Stimulated activated naive CD8-positive, alpha-beta T cell treated with anti-CD3 and anti-CD28 coated beads, Interleukin-15, amount 100 ng/mL, for 72 hours (primary cell): Measurements from ENCODE around the gene CDH13.
A peak's percentile ranks its signal among the peaks of the same experiment; 100 is the strongest.

Experiments used
- ATAC-seq: fragments of 150-1000 bp; cut with Tn5 transposase; 2 replicates; pipeline ENCODE4 v1.10.0; 2021; ENCODE audit warnings: mild to moderate bottlenecking, moderate library complexity
- DNase-seq, 2 donors: peaks; one replicate each; pipeline ENCODE4 v3.0.0; 2021 to 2022
- H3K27ac Mint-ChIP-seq, 2 donors: one replicate each; pipeline ENCODE4 v1.8.0; 2022; ENCODE audit warnings: mild to moderate bottlenecking in 2 of 2, mixed read lengths in 2 of 2, moderate library complexity in 2 of 2
- H3K27me3 Mint-ChIP-seq: one replicate; pipeline ENCODE4 v1.8.0; 2022; ENCODE audit warnings: mixed read lengths
- H3K4me1 Mint-ChIP-seq: one replicate; pipeline ENCODE4 v1.8.0; 2022; ENCODE audit warnings: mild to moderate bottlenecking, mixed read lengths
- H3K4me3 Mint-ChIP-seq, 2 donors: one replicate each; pipeline ENCODE4 v1.8.0; 2022; ENCODE audit warnings: mild to moderate bottlenecking in 2 of 2, mixed read lengths in 2 of 2, moderate library complexity in 1 of 2
- H3K9me3 Mint-ChIP-seq, 2 donors: one replicate each; pipeline ENCODE4 v1.8.0; 2022; ENCODE audit warnings: mixed read lengths in 2 of 2

The CDH13 gene

DNA sequence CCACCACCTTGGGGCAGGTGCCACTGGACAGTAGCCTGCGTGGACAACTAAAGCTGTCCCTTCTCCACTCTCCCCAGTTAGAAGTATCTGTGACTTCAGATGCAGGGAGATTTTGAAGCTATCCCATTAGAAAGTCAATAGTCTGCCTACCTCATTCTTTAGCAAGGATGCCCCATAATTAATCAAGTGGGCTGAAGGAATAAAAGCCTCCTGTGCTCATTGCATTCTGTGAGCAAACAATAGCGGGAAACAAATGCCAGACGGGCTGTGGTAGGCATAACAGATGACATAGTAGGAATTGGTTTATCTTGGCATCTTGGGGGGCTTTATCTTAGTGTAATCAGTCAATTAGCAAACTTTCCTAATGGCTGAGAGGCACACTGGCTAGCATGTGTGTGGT, 1084.3 kb downstream of the CDH13 start:
- Mint-ChIP-seq H3K27me3 (no peaks in the 10 kb centered on the region), H3K27ac (no peak overlapping the region), H3K4me3 (no peak overlapping the region), H3K4me1 (no peaks in the 10 kb centered on the region), H3K9me3 (no peaks in the 10 kb centered on the region)
- DNase-seq, result no peak
- ATAC-seq, result no peak

DNA sequence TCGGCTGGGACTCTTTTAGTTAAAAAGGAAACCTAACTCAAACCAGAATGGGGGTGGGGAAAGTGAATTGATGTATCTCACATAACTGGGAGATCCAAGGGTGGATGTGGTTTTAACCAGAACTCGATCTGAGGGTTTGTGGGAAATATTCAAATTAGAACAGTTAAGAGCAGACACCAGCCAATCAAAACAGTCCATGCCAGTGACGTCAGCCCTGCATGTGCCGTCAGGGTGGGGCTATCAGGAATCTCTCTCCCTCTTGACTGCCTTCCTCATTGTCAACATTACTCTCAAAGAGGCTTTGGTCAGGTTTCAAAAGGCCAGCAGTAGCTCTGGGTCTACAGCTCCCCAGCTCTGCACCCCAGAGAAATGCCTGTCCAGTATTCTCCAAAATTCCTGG, 1086.8 kb downstream of the CDH13 start:
- Mint-ChIP-seq H3K4me1 (no peaks in the 10 kb centered on the region), H3K27ac (no peak overlapping the region), H3K27me3 (no peaks in the 10 kb centered on the region), H3K9me3 (no peaks in the 10 kb centered on the region), H3K4me3 (no peak overlapping the region)
- DNase-seq (no peak), ATAC-seq (no peak)

DNA sequence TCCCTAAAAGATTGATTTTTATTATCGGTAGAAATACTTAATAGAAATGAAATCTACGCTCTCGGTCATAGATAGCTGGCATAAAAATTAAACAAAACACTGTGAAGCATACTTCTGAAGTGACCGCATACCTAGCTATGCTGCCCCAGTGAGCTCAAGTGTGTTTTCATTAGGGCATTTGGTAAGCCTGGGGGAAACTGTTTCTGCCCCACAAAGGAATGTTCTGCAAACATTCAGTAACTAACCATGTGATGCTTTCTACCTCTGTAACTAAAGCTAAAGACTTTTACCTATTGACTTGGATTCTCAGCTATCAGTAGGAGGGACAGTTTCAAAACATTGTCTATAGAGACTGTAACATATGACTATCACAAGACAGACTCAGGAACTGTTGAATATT, 1087.5 kb downstream of the CDH13 start:
- ATAC-seq (no peak), DNase-seq (no peak)
- no peak overlapping the region for H3K27ac Mint-ChIP-seq
- no peak overlapping the region for H3K4me3 Mint-ChIP-seq
- no peaks in the 10 kb centered on the region for H3K4me1 Mint-ChIP-seq
- no peaks in the 10 kb centered on the region for H3K9me3 Mint-ChIP-seq
- no peaks in the 10 kb centered on the region for H3K27me3 Mint-ChIP-seq

DNA sequence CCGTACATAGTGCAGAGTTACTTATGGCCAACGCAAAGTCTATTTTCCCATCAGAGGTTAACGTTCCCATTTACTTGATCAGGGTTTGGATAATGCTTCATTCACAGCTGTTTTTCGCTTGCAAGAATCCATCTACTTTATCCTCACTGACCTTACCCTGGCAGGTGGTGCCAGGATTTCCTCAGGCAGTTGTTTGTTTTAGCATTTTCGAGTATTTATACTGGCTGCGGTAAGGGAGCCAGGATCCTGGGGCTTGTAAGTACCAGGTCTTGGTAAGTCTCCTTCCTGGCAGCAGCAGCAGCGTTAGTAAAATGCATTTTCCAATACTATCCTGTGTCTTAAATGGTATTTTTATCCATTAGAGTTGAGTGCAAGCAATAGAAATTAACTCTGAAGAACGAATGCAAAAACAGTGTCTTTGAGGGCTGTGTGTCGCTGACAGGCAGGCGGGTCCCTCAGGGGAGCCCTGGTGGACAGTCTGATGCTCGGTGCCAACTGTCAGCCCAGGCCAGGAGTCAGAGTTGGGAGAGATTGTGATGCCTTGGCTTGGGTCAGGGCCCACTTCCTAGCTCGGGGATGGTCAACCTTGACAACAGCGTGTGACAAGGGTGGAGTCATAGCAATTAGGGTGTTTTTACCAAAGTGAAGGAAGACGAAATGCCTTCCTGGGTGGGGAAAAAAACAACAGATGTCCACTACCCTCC, 1088.6 kb downstream of the CDH13 start:
- Mint-ChIP-seq H3K9me3 (no peaks in the 10 kb centered on the region), H3K27ac (no peak overlapping the region), H3K4me3 (no peak overlapping the region), H3K4me1 (no peaks in the 10 kb centered on the region), H3K27me3 (no peaks in the 10 kb centered on the region)
- ATAC-seq, result no peak
- DNase-seq, result no peak

DNA sequence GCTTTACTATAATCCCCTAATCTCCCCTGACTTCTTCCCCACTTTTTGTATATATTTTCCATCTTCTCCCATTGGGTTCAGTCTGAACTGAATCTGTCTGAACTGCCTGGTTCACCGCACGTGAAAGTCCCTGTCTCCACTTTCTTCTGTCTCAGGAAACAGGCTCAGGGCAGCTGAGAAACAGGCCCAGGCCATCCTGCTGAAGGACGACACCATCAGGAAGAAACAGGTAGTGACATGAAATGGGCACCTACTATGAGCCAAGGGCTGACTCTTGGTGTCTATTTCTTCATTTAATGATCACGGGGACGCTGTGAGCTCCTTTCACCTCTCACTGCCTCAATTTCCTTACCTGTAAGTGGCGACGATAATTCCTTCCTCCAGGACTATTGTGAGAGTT, 1090.5 kb downstream of the CDH13 start:
- ATAC-seq, result no peak
- Mint-ChIP-seq H3K27me3 (no peaks in the 10 kb centered on the region), H3K4me3 (no peak overlapping the region), H3K27ac (peak overlapping the region in 1 of 2 donors; percentile 38), H3K9me3 (no peaks in the 10 kb centered on the region), H3K4me1 (no peaks in the 10 kb centered on the region)
- DNase-seq, result no peak

DNA sequence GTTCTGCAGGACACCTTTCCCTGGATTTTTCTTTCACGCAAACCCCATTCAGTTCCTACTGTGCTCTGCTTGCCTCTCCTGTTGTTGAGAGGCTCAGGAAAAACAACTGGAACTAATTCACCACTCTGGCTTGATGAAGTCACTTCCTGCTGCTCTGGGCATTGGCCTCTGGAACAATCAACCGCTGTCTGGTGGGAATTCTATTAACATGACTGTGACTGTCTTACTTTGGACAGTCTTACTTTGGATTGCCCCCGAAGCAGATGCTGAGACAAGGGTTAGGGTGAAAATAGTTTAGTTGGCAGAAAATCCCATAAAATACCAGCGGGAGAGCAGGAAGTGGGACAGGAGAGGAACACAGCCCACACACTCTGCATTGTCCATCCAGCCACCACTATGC, 1091.0 kb downstream of the CDH13 start:
- no peak for DNase-seq
- Mint-ChIP-seq H3K4me1 (no peaks in the 10 kb centered on the region), H3K27me3 (no peaks in the 10 kb centered on the region), H3K4me3 (no peak overlapping the region), H3K9me3 (no peaks in the 10 kb centered on the region), H3K27ac (no peak overlapping the region)
- ATAC-seq, result no peak

DNA sequence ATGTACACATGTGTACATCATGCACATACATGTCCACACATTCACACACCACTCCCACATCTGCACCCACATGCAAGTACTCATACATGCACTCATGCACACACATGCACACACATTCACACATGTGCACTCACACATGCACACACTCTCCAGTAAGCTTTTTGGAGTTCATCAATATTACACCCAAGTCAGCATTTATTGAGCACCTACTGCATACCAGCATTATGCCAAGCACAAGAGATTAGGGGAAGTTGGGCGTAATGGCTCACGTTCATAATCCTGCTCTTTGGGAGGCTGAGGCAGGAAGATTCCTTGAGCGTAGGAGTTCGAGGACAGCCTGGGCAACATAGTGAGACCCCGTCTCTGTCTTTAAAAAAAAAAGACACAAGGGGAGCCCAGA, 1093.4 kb downstream of the CDH13 start:
- Mint-ChIP-seq H3K4me3 (no peak overlapping the region), H3K4me1 (no peaks in the 10 kb centered on the region), H3K27ac (no peak overlapping the region), H3K27me3 (no peaks in the 10 kb centered on the region), H3K9me3 (peaks cover 4 to 7% of the 10 kb centered on the region in 2 donors)
- ATAC-seq (no peak), DNase-seq (no peak)

DNA sequence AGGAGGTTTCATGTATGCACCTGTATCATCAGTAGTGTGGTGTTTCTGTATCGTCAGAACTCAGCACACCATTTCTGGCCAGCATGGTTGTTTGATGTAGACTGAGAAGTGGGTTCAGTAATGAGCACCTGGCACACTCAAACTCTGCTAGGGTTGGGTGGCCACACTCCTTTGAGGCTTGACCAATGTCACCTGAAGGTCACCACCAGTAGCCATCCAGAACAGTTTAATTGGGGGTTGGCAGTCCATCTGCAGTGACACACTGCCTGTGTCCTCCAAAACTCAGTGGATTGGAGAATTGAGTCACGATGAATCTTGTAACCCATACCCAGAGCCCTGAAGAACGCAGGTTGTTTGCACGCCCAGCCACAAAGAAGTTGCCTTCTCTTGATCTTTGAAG, 1094.2 kb downstream of the CDH13 start:
- ATAC-seq, result no peak
- no peak for DNase-seq
- Mint-ChIP-seq H3K4me3 (no peak overlapping the region), H3K9me3 (peaks cover 4 to 7% of the 10 kb centered on the region in 2 donors), H3K27me3 (no peaks in the 10 kb centered on the region), H3K27ac (no peak overlapping the region), H3K4me1 (no peaks in the 10 kb centered on the region)

DNA sequence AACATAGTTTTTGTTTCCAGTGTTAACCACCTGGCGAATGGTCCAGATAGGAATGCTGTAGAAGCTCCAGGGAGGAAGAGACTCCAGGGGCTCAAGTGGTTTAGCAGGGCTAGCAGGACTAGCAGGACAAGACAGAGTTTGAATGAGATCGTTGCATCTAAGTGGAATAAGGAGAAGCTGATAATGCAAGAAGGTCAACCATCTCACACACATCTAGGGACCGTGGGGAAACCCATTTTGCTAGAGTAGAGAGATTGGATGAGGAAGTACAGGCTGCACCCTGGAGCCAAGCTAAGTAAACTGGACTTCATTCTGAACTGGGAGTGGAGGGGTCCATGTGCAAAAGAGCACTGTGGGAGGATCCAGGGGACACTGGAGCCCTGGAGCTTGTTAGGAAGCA, 1094.9 kb downstream of the CDH13 start:
- ATAC-seq, result no peak
- DNase-seq, result no peak
- Mint-ChIP-seq H3K27ac (no peak overlapping the region), H3K4me1 (no peaks in the 10 kb centered on the region), H3K27me3 (no peaks in the 10 kb centered on the region), H3K4me3 (no peak overlapping the region), H3K9me3 (peaks cover 4 to 7% of the 10 kb centered on the region in 2 donors)

DNA sequence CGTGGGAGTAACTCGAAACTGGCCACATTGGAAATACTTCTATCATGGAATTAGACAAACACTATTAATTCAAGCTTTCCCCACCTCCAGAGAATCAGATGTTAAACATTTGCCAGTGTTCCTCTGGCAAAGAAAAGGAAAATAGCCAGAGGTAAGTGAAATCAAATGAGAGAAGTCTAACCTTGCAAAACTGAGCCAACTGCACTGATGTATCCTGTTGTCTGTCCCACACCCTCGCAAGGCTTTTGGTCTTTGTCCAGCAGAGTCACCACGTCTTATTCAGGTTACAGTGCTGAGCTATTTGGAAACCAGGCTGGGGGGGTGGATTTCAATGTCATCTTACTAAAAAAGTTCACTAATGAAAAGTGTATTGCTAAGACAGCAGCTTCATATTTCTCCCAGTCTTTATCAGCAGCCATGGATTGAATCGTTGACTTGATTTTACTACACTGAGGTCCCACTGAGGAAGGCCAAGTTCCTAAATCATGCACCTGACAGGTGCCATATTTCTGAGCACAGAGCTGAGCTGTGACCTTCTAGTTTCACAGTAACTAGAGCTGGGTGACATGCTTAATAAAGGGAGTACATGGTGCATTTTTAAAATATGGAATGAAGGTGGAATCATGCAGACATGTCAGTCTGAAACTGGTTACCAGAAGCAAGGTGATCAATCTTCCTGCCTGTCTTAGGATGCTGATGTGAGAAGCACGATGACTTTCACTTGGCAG, 1095.9 kb downstream of the CDH13 start:
- no peak for ATAC-seq
- Mint-ChIP-seq H3K9me3 (peaks cover 4 to 7% of the 10 kb centered on the region in 2 donors), H3K4me3 (no peak overlapping the region), H3K4me1 (peaks cover 9% of the 10 kb centered on the region), H3K27ac (no peak overlapping the region), H3K27me3 (no peaks in the 10 kb centered on the region)
- no peak for DNase-seq

DNA sequence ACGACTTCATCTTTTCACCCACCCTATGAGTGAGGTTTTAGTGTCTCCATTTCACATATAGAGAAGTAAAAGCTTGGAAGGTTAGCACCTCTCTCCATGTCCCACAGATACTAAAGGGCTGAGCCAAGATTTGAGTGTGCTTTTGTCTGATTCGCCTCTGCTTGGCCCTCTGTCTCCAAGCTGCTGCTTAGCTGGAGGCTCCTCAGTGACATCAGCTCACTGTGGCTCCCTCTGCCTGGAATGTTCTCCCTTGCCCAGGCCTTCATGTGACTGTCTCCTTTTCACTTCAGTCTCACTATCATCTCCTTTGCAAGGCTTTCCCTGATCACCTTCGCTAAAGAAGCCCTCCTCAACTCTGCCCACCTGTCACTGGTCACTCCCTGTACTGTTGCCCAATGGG, 1096.5 kb downstream of the CDH13 start:
- ATAC-seq (no peak), DNase-seq (no peak)
- Mint-ChIP-seq H3K4me3 (no peak overlapping the region), H3K27ac (no peak overlapping the region), H3K9me3 (peaks cover 4 to 7% of the 10 kb centered on the region in 2 donors), H3K27me3 (no peaks in the 10 kb centered on the region), H3K4me1 (peaks cover 9% of the 10 kb centered on the region)

DNA sequence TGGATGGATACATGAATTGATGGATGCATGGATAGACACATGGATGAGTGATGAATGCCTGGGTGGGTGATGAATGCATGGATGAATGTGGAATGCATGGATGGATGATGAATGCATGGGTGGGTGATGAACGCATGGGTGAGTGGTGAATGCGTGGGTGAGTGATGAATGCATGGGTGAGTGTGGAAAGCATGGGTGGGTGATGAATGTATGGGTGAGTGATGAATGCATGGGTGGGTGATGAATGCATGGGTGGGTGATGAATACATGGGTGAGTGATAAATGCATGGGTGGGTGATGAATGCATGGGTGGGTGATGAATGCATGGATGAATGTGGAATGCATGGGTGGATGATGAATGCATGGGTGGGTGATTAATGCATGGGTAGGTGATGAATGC, 1097.1 kb downstream of the CDH13 start:
- H3K9me3 Mint-ChIP-seq, result peaks cover 4 to 7% of the 10 kb centered on the region in 2 donors
- peaks cover 9% of the 10 kb centered on the region for H3K4me1 Mint-ChIP-seq
- no peak for DNase-seq
- no peaks in the 10 kb centered on the region for H3K27me3 Mint-ChIP-seq
- H3K27ac Mint-ChIP-seq, result no peak overlapping the region
- no peak for ATAC-seq
- H3K4me3 Mint-ChIP-seq, result no peak overlapping the region

DNA sequence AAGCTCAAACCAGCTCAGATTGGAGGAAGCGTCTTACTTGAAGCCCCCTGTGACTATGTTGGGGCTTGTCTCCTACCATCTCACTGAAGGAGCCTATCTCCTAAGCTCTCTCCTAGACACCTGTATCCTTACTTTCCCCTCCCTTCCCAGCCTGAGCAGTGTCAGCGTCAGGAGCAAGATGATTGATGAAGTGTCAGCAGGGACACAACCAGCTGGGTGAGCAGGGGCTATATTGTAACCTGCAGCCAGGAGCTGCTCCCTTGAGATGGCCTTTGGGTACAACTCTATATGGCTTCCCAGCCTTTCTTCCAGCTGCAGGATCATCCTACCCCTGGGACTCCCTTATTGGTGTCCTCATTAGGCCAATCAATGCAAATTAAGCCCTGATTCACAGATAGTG, 1097.8 kb downstream of the CDH13 start:
- H3K9me3 Mint-ChIP-seq, result peaks cover 4 to 7% of the 10 kb centered on the region in 2 donors
- ATAC-seq (no peak), DNase-seq (no peak)
- no peak overlapping the region for H3K4me3 Mint-ChIP-seq
- H3K4me1 Mint-ChIP-seq, result peaks cover 9% of the 10 kb centered on the region
- H3K27me3 Mint-ChIP-seq, result no peaks in the 10 kb centered on the region
- no peak overlapping the region for H3K27ac Mint-ChIP-seq

DNA sequence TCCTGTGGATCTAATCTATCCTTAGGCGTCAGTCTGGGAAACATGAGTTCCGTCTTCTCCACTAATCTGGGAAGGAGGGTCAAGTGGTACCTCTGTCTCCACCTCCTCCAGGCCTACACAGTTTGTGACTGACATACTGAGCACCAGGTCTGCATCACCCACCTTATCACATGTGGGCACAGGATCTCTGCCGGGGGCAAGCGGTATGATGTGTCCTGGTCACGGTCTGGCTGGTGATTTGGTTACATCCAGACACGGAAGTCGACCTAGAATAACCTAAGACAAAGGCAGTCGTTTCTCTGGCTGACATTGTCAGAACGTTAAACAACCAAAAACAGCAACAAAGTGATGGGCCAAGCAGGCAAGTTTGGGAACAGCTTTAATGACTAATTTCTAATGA, 1098.5 kb downstream of the CDH13 start:
- Mint-ChIP-seq H3K27me3 (no peaks in the 10 kb centered on the region), H3K4me3 (no peak overlapping the region), H3K27ac (no peak overlapping the region), H3K4me1 (peaks cover 9% of the 10 kb centered on the region), H3K9me3 (peaks cover 4 to 7% of the 10 kb centered on the region in 2 donors)
- no peak for DNase-seq
- no peak for ATAC-seq

DNA sequence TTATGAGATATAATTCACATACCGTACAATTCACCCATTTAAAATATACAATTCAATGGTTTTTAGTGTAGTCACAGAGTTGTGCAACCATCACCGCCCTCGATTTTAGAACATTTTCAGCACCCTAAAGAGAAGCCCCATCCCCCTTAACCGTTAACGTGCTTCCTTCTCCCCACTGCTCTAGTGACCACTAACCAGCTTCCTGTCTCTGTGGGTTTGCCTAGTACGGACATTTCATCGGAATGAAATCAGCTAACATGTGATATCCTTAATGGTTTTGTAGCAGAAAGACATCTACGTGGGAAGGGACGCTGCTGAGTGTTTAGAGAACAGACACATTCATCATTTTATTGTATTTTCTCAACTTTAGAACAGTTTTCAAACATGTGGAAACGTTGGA, 1100.2 kb downstream of the CDH13 start:
- H3K9me3 Mint-ChIP-seq, result peaks cover 4 to 16% of the 10 kb centered on the region in 2 donors
- ATAC-seq (peak; percentile 74), DNase-seq (no peak)
- H3K27me3 Mint-ChIP-seq, result no peaks in the 10 kb centered on the region
- H3K4me3 Mint-ChIP-seq, result no peak overlapping the region
- H3K27ac Mint-ChIP-seq, result no peak overlapping the region
- peaks cover 9% of the 10 kb centered on the region for H3K4me1 Mint-ChIP-seq

DNA sequence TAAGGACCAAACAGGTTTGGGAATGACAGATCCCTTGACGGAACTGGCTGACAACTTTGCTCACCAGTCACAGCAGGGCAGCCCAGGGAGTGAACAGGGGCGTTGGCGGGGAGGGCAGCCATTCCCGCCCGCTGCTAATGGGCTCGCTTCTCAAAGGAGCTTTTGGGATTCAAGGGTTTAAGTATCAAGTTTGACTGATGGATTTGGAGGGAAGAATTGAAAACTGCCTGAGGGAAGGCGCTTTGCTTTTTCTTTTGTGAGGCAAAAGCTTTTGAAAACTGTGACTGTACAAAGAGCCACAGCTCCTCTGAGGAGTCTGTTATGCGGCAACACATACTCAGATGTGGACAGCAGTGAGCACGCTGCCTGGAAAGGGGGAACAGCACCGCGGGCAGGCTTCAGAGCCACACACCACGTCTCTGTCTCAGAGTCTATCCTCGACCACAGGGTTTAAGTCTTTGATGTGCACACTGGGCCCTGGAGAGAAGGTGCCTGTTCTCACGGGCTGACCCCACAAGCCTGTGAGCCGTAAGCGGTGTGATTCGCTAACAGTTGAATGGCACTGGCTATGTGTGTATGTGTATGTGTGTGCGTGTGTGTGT, 1101.1 kb downstream of the CDH13 start:
- H3K27ac Mint-ChIP-seq, result peak overlapping the region in 1 of 2 donors; percentile 77

More for the DNA sequence above, 1101.1 kb downstream of the CDH13 start:
- Mint-ChIP-seq H3K9me3 (peaks cover 4 to 22% of the 10 kb centered on the region in 2 donors), H3K4me1 (peaks cover 9% of the 10 kb centered on the region), H3K4me3 (no peak overlapping the region), H3K27me3 (no peaks in the 10 kb centered on the region)
- ATAC-seq (no peak), DNase-seq (no peak)
